ENCODE measurements around the gene MCFD2.

The MCFD2 gene

GRCh38 chr2:46871976-46872381 lies 43.6 kb downstream of the MCFD2 start:
- DNase-seq: no peak

GRCh38 chr2:46870051-46870839 lies 45.4 kb downstream of the MCFD2 start:
- no peak for DNase-seq

- DNase-seq: no peak
These were observed 46.0 kb downstream of the MCFD2 start for GRCh38 chr2:46869621-46870020.

GRCh38 chr2:46866770-46867246 lies 48.8 kb downstream of the MCFD2 start:
- DNase-seq: no peak

- no peak for DNase-seq
These were observed 50.2 kb downstream of the MCFD2 start for GRCh38 chr2:46865181-46865970.

- no peak for DNase-seq
These were observed 51.7 kb downstream of the MCFD2 start for GRCh38 chr2:46863882-46864281.

GRCh38 chr2:46862514-46862913 lies 53.1 kb downstream of the MCFD2 start:
- no peak for DNase-seq

GRCh38 chr2:46861916-46862315 lies 53.7 kb downstream of the MCFD2 start:
- DNase-seq: no peak

- no peak for DNase-seq
These were observed 56.1 kb downstream of the MCFD2 start for GRCh38 chr2:46859482-46859881.

- DNase-seq: no peak
These were observed 56.9 kb downstream of the MCFD2 start for GRCh38 chr2:46858702-46859090.

GRCh38 chr2:46857871-46858701 lies 57.5 kb downstream of the MCFD2 start:
- no peak for DNase-seq

- no peak for DNase-seq
These were observed 59.3 kb downstream of the MCFD2 start for GRCh38 chr2:46856336-46856735.

GRCh38 chr2:46855805-46856204 lies 59.8 kb downstream of the MCFD2 start:
- DNase-seq: no peak

- no peak for DNase-seq
These were observed 61.3 kb downstream of the MCFD2 start for GRCh38 chr2:46854260-46854659.

- no peak for DNase-seq
These were observed 63.0 kb downstream of the MCFD2 start for GRCh38 chr2:46852598-46852997.

GRCh38 chr2:46852124-46852523 lies 63.5 kb downstream of the MCFD2 start:
- DNase-seq: no peak

All from hippocampal formation (tissue), 2 donors.